ENCODE measurements around the gene PLIN5. TPM values are rescaled to one million over a fixed set of nuclear protein-coding genes. Genes with fewer than 3 reads are reported as not detected.

PLIN5 gene
- total and polyA plus RNA-seq, 4 donors, result 13.3 to 83.8 (median 56.6) TPM

DNA sequence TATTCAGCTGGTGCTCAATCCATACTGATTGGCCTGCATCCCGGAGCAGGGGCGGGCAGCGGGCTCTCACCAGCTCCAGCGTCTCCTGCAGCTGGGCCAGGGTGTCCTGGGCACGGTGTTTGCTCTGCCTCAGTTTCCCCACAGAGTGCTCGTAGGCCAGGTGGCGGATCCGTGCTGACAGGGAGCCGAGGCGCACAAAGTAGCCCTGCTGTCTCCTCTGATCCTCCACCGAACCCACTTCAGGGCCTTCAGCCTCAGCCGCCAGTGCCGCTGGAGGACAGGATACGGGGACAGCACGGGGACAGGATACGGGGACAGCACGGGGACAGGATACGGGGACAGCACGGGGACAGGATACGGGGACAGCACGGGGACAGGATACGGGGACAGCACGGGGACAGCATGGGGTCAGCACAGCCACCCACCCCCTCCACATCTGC is 9.4 kb downstream of the PLIN5 start:
- Histone ChIP-seq H3K9me3 (ENCODE audit: control insufficient read depth in 4 of 4, low read length in 3 of 4) (no peaks in the 10 kb centered on the region), H3K27me3 (ENCODE audit: control insufficient read depth in 4 of 4, insufficient read depth in 4 of 4, low read length in 3 of 4) (no peaks in the 10 kb centered on the region), H3K9ac (ENCODE audit: low read depth in 1 of 2, low read length in 2 of 2) (no peak overlapping the region), H3K4me3 (ENCODE audit: low read depth in 1 of 3, low read length in 3 of 3) (peak overlapping the region in 1 of 3 donors; percentile 11), H3K4me1 (ENCODE audit: control insufficient read depth in 4 of 4, insufficient read depth in 4 of 4, low read length in 3 of 4) (peaks cover 8 to 34% (median 30%) of the 10 kb centered on the region in 4 donors), H3K27ac (ENCODE audit: low read depth in 1 of 2, low read length in 2 of 2) (no peak overlapping the region), H3K36me3 (ENCODE audit: control insufficient read depth in 4 of 4, insufficient read depth in 3 of 4, low read depth in 1 of 4, low read length in 3 of 4) (peaks cover 0 to 23% (median 10%) of the 10 kb centered on the region in 4 donors)
- DNase-seq (ENCODE audit: low spot score), result no peak
- no peak for TF ChIP-seq NR2F2 (IDR thresholded peaks at IDR 0.05)
- TF ChIP-seq EGR1 (IDR thresholded peaks at IDR 0.05; ENCODE audit: low read depth in 2 of 2), result no peak
- no peak for TF ChIP-seq HNF4A (conservative IDR thresholded peaks at IDR 0.05)
- no peak for TF ChIP-seq FOXA1 (IDR thresholded peaks at IDR 0.05)
- TF ChIP-seq GABPA (IDR thresholded peaks at IDR 0.05 in 1 of 2, conservative IDR thresholded peaks at IDR 0.05 in 1 of 2), result no peak
- TF ChIP-seq, protein P1, sequence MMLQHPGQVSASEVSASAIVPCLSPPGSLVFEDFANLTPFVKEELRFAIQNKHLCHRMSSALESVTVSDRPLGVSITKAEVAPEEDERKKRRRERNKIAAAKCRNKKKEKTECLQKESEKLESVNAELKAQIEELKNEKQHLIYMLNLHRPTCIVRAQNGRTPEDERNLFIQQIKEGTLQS (IDR thresholded peaks at IDR 0.05), result no peak
- TF ChIP-seq, protein P2, sequence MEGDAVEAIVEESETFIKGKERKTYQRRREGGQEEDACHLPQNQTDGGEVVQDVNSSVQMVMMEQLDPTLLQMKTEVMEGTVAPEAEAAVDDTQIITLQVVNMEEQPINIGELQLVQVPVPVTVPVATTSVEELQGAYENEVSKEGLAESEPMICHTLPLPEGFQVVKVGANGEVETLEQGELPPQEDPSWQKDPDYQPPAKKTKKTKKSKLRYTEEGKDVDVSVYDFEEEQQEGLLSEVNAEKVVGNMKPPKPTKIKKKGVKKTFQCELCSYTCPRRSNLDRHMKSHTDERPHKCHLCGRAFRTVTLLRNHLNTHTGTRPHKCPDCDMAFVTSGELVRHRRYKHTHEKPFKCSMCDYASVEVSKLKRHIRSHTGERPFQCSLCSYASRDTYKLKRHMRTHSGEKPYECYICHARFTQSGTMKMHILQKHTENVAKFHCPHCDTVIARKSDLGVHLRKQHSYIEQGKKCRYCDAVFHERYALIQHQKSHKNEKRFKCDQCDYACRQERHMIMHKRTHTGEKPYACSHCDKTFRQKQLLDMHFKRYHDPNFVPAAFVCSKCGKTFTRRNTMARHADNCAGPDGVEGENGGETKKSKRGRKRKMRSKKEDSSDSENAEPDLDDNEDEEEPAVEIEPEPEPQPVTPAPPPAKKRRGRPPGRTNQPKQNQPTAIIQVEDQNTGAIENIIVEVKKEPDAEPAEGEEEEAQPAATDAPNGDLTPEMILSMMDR (IDR thresholded peaks at IDR 0.05; ENCODE audit: low read depth, low read length, missing input control), result no peak
- TF ChIP-seq YY1 (IDR thresholded peaks at IDR 0.05), result no peak
- TF ChIP-seq, protein P3, sequence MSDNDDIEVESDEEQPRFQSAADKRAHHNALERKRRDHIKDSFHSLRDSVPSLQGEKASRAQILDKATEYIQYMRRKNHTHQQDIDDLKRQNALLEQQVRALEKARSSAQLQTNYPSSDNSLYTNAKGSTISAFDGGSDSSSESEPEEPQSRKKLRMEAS (IDR thresholded peaks at IDR 0.05), result no peak
- TF ChIP-seq RAD21 (IDR thresholded peaks at IDR 0.05), result no peak
- TF ChIP-seq FOXA2 (IDR thresholded peaks at IDR 0.05), result no peak
- no peak for TF ChIP-seq HNF4G (IDR thresholded peaks at IDR 0.05)
- no peak for TF ChIP-seq SP1 (IDR thresholded peaks at IDR 0.05)
- TF ChIP-seq RXRA (IDR thresholded peaks at IDR 0.05), result no peak
- 75% methylated on average over 23 of the region's 23 CpGs for WGBS

DNA sequence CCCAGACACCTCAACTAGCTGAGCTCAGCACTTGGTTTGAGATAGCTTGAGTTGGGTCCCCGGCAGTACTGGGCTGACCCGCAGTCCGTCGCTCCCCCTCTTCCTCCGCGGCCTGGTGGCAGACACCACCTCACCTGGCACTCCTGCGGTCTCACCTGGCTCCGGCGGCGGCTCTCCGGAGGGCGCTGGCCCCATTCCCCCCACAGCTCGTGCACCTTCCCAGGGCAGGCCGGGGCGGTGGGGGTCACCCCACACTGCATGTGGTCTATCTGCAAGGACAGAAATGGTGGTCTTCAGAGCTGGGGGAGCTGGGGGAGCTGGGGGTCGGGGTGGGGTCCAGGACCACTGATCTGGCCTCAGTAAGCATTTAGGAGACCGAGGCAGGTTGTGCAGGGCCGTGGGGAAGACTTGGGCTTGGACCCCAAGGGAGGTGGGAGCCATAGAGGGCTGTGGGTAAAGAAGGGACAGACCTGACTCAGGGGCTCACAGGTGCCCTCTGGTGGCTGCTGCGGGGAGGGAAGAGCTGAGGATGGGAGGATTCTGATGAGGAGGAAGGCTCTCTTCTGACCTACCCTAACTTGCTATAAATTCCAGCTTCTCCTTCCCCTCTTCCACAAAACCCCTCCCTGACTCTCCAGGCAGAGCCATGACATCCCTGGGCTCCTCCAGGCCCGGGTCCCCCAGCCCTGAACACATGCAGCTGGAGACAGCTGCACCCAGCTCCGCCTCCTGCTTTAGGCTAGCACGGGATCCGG is 10.0 kb downstream of the PLIN5 start:
- peak overlapping the region in 1 of 3 donors; percentile 11 for H3K4me3 ChIP-seq (ENCODE audit: low read depth in 1 of 3, low read length in 3 of 3)

More for the DNA sequence above, 10.0 kb downstream of the PLIN5 start:
- peak; percentile 78 for DNase-seq (ENCODE audit: low spot score)
- TF ChIP-seq RAD21 (IDR thresholded peaks at IDR 0.05) (peak; percentile 46 to 69), GABPA (IDR thresholded peaks at IDR 0.05 in 1 of 2, conservative IDR thresholded peaks at IDR 0.05 in 1 of 2) (no peak), NR2F2 (IDR thresholded peaks at IDR 0.05) (no peak)
- TF ChIP-seq, protein P1 (IDR thresholded peaks at IDR 0.05), result no peak
- TF ChIP-seq, protein P2 (IDR thresholded peaks at IDR 0.05; ENCODE audit: low read depth, low read length, missing input control), result peak; percentile 66
- Histone ChIP-seq H3K4me1 (ENCODE audit: control insufficient read depth in 4 of 4, insufficient read depth in 4 of 4, low read length in 3 of 4) (peaks cover 8 to 36% (median 32%) of the 10 kb centered on the region in 4 donors), H3K9me3 (ENCODE audit: control insufficient read depth in 4 of 4, low read length in 3 of 4) (no peaks in the 10 kb centered on the region), H3K27ac (ENCODE audit: low read depth in 1 of 2, low read length in 2 of 2) (no peak overlapping the region), H3K27me3 (ENCODE audit: control insufficient read depth in 4 of 4, insufficient read depth in 4 of 4, low read length in 3 of 4) (no peaks in the 10 kb centered on the region), H3K9ac (ENCODE audit: low read depth in 1 of 2, low read length in 2 of 2) (no peak overlapping the region), H3K36me3 (ENCODE audit: control insufficient read depth in 4 of 4, insufficient read depth in 3 of 4, low read depth in 1 of 4, low read length in 3 of 4) (peaks cover 0 to 23% (median 10%) of the 10 kb centered on the region in 4 donors)
- WGBS, result 77% methylated on average over 23 of the region's 23 CpGs

Data from liver (tissue), 9 donors.